DND-41 (cell line): Measurements from ENCODE around the gene SENP1.

Experiments used
- ATAC-seq: fragments of 200-7000 bp; cut with Tn5 transposase; 3 replicates; pipeline ENCODE4 v1.9.1; 2021; ENCODE audit warnings: low read depth; ENCODE audit not compliant: insufficient read depth
- DNase-seq: peaks from one replicate; pipeline ENCODE4 v3.0.0-alpha.2; 2020
- H2AFZ ChIP-seq: 2 replicates; pipeline ENCODE4 v1.6.0; 2012; ENCODE audit warnings: low read depth, low read length
- H3K27ac ChIP-seq: 2 replicates; pipeline ENCODE4 v1.5.1; 2012; ENCODE audit warnings: low read length, inconsistent platforms
- H3K27me3 ChIP-seq: fragments of 200-600 bp; sonication (generic); 2 replicates; pipeline ENCODE4 v1.6.0; 2012; ENCODE audit warnings: low read length, mild to moderate bottlenecking, inconsistent platforms; ENCODE audit not compliant: insufficient read depth, poor library complexity
- H3K36me3 ChIP-seq: 2 replicates; pipeline ENCODE4 v1.5.1; 2012; ENCODE audit warnings: low read length, inconsistent platforms; ENCODE audit not compliant: insufficient read depth
- H3K4me1 ChIP-seq: 2 replicates; pipeline ENCODE4 v1.5.1; 2012; ENCODE audit warnings: mild to moderate bottlenecking, low read length; ENCODE audit not compliant: insufficient read depth
- H3K4me2 ChIP-seq: 2 replicates; pipeline ENCODE4 v1.6.0; 2012; ENCODE audit warnings: mild to moderate bottlenecking, moderate library complexity, low read length, inconsistent platforms; ENCODE audit not compliant: insufficient read depth
- H3K4me3 ChIP-seq, 2 experiments: fragments of 200-600 bp in 1 of 2; shearing (Covaris generic) in 1 of 2; 2 replicates each; pipeline ENCODE4 v1.5.1; 2012 to 2016; ENCODE audit warnings: inconsistent platforms in 2 of 2, low read length in 2 of 2, mild to moderate bottlenecking in 2 of 2, low read depth in 1 of 2, moderate library complexity in 1 of 2
- H3K79me2 ChIP-seq: 2 replicates; pipeline ENCODE4 v1.6.0; 2012; ENCODE audit warnings: low read length, inconsistent platforms; ENCODE audit not compliant: insufficient read depth
- H3K9ac ChIP-seq: 2 replicates; pipeline ENCODE4 v1.6.0; 2012; ENCODE audit warnings: low read depth, mild to moderate bottlenecking, inconsistent platforms, low read length, moderate library complexity
- H3K9me3 ChIP-seq: 2 replicates; pipeline ENCODE4 v1.5.1; 2012; ENCODE audit warnings: low read length, moderate library complexity, mild to moderate bottlenecking, inconsistent platforms; ENCODE audit not compliant: insufficient read depth, severe bottlenecking
- H4K20me1 ChIP-seq: 2 replicates; pipeline ENCODE4 v1.6.0; 2012; ENCODE audit warnings: low read length; ENCODE audit not compliant: insufficient read depth
- CTCF ChIP-seq: IDR thresholded peaks from 2 replicates; pipeline ENCODE4 v1.5.1; 2012; ENCODE audit warnings: borderline replicate concordance, low read length, moderate library complexity, mild to moderate bottlenecking; ENCODE audit not compliant: poor library complexity, severe bottlenecking; ENCODE audit errors: extremely low read depth
- EZH2 ChIP-seq: IDR thresholded peaks from 3 replicates; pipeline ENCODE4 v1.6.1; 2012; ENCODE audit warnings: borderline replicate concordance, low read depth, mild to moderate bottlenecking, moderate library complexity, low read length, inconsistent platforms; ENCODE audit not compliant: severe bottlenecking

The SENP1 gene

GRCh38 chr12:48143898-48144297 lies 38.0 kb upstream of the SENP1 start:
- Histone ChIP-seq H3K4me1 (no peaks in the 10 kb centered on the region), H3K27me3 (no peaks in the 10 kb centered on the region), H3K9ac (no peak overlapping the region), H4K20me1 (no peaks in the 10 kb centered on the region), H3K4me3 (no peak overlapping the region), H3K27ac (no peak overlapping the region), H3K9me3 (no peaks in the 10 kb centered on the region), H3K79me2 (no peaks in the 10 kb centered on the region), H3K4me2 (no peak overlapping the region), H2AFZ (no peak overlapping the region), H3K36me3 (peaks cover 71% of the 10 kb centered on the region)
- no peak for ATAC-seq
- TF ChIP-seq EZH2 (no peak), CTCF (no peak)
- DNase-seq, result no peak

DNA sequence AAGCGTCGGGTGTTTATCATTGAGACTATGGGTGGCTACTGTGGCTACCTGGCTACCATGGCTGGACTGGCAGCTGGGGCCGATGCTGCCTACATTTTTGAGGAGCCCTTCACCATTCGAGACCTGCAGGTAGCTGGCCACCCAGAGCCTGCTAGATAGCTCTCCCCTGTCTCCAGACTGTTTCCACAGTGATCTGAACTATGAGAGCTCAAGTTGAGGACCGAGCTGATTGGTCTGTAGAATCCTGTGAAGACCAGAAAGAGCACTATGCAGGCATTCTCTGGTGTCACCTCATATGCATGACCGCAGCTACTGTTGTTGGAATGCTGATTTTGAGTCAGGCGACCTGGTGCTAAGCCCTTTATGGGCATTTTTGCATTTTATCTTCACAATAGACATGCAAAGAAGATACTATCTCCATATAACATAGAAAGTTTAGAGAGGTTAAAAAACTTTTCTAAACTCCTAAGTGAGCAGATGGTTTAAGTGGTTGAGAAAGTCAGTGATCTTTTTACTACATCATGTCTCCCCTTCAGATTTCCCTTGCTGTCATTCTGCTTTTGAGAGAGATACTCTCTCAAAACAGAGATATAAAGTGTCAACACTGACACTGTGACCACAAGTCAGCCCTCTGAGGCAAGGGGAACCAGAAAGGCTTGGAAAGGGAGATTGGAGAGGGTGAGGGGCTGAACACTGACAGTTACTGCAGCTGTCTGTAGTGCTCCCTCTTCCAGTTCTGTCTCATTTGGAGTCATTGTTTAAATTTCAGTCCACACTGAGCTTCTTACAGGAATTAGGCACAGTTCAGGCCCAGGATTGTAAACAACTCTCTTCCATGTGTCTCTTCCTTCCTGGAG lies 37.2 kb upstream of the SENP1 start:
- H4K20me1 ChIP-seq, result no peaks in the 10 kb centered on the region
- ATAC-seq (no peak), DNase-seq (no peak)
- H2AFZ ChIP-seq, result no peak overlapping the region
- H3K4me2 ChIP-seq, result no peak overlapping the region
- no peaks in the 10 kb centered on the region for H3K79me2 ChIP-seq
- TF ChIP-seq EZH2 (no peak), CTCF (no peak)
- no peaks in the 10 kb centered on the region for H3K9me3 ChIP-seq
- peaks cover 64% of the 10 kb centered on the region for H3K36me3 ChIP-seq
- no peak overlapping the region for H3K27ac ChIP-seq
- H3K9ac ChIP-seq, result no peak overlapping the region
- H3K4me3 ChIP-seq, result no peak overlapping the region
- H3K27me3 ChIP-seq, result no peaks in the 10 kb centered on the region
- no peaks in the 10 kb centered on the region for H3K4me1 ChIP-seq

- no peak overlapping the region for H3K9ac ChIP-seq
- no peak overlapping the region for H2AFZ ChIP-seq
- no peak overlapping the region for H3K27ac ChIP-seq
- H4K20me1 ChIP-seq, result no peaks in the 10 kb centered on the region; the same call in 1 of the 2 replicates
- H3K27me3 ChIP-seq, result no peaks in the 10 kb centered on the region
- H3K9me3 ChIP-seq, result no peaks in the 10 kb centered on the region
- H3K4me1 ChIP-seq, result no peaks in the 10 kb centered on the region
- H3K36me3 ChIP-seq, result peaks cover 43% of the 10 kb centered on the region
- H3K4me3 ChIP-seq, result no peak overlapping the region
- ATAC-seq (no peak), DNase-seq (no peak)
- no peaks in the 10 kb centered on the region for H3K79me2 ChIP-seq
- H3K4me2 ChIP-seq, result no peak overlapping the region
- TF ChIP-seq CTCF (no peak), EZH2 (no peak)
Observed at GRCh38 chr12:48135027-48135426, 29.1 kb upstream of the SENP1 start.
